NCI-H187 treated with DMSO at 0.1 percent for 48 hours (cell line): ENCODE results near the gene LHFPL4.
"Not testable (repeated sequence)": the region's sequence is repeated elsewhere in the genome, so short reads cannot be mapped to it uniquely, and the experiment has no call there.

Source experiments
- DNase-seq: peaks from one replicate; lab custom pipeline; 2025; lab: John Stamatoyannopoulos, UW

LHFPL4 gene

GRCh38 chr3:9536212-9536611, 17.4 kb downstream of the LHFPL4 start:
- DNase-seq: no peak

DNA sequence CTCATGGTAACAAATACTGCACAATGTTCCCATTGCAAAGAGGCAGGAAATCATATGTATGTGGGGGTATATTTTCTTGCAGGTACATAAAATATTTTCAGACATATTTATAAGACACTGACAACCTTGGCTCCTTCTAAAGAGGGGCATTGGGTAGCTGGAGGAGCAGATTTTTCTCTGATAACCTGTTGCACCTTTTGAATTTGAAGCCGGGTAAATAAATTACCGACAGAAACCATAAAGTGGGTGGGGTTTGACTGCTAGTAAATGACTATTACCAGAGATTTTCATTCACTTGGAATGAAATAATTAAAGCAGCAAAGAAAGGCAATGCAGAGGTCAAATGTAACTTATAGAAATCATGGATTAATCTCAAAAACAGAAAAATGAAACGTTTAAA, 19.2 kb downstream of the LHFPL4 start:
- DNase-seq: no peak

- DNase-seq: no peak
Measured at GRCh38 chr3:9525078-9525477, 28.5 kb downstream of the LHFPL4 start.

GRCh38 chr3:9514956-9515355, 38.7 kb downstream of the LHFPL4 start:
- no peak for DNase-seq

DNA sequence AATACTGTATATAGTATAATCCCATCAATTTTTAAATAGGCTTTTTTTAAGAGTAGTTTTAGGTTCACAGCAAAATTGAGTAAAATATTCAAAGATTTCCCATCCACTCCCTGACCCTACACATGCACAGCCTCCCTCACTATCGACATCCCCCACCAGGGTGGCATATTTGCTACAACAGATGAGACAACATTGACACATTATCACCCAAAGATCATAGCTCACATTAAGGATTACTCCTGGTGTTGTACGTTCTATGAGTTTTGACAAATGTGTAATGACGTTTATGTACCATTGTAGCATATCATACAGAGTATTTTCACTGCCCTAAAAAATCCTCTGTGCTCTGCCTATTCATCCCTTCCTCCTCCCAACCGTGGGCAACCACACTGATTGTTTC, 39.3 kb downstream of the LHFPL4 start:
- no peak for DNase-seq

DNA sequence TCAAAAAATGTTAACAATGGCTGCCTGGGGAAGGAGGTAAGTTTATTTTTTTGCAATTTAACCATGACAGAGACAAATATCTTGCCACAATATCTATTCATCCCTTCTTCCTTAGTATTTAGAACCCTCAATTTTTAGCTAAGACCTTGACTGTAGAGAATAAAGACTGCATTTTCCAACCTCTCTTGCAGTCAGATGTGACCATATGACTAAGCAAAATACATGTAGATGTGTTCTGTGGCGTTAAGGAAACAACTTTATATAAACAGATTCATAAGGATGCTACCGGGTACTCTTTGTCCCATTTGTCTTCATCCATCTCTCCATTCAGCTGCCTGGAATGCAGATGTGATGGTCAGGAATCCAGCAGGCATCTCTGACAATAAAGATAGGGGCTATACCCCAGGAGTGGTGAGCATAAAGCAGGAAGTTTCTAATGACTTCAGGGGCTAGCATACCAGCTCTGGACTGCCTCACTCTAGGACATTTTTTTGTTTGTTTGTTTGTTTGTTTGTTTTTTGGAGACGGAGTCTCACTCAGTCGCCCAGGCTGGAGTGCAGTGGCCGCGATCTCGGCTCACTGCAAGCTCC, 41.1 kb downstream of the LHFPL4 start:
- DNase-seq: no peak

DNA sequence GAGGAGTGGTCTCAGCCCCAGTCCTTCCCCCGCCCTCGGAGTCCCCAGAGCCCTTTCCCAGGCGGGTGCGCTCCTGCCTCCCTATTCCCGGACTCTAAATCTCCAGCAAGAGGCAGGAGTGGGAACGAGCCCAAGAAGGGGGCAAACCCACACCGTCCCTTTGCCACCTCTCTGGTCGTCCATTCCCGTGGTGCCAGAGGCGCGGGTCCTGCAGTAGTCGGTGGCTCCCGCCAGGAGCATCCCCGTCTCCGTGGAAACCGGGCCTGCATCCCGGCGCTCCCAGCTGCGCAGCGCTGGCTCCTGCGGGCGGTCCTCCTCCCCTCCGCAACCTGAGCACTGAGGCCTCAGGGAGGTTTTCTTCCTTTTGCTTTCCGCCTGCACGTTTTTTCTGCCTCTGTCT, 44.8 kb downstream of the LHFPL4 start:
- no peak for DNase-seq

DNA sequence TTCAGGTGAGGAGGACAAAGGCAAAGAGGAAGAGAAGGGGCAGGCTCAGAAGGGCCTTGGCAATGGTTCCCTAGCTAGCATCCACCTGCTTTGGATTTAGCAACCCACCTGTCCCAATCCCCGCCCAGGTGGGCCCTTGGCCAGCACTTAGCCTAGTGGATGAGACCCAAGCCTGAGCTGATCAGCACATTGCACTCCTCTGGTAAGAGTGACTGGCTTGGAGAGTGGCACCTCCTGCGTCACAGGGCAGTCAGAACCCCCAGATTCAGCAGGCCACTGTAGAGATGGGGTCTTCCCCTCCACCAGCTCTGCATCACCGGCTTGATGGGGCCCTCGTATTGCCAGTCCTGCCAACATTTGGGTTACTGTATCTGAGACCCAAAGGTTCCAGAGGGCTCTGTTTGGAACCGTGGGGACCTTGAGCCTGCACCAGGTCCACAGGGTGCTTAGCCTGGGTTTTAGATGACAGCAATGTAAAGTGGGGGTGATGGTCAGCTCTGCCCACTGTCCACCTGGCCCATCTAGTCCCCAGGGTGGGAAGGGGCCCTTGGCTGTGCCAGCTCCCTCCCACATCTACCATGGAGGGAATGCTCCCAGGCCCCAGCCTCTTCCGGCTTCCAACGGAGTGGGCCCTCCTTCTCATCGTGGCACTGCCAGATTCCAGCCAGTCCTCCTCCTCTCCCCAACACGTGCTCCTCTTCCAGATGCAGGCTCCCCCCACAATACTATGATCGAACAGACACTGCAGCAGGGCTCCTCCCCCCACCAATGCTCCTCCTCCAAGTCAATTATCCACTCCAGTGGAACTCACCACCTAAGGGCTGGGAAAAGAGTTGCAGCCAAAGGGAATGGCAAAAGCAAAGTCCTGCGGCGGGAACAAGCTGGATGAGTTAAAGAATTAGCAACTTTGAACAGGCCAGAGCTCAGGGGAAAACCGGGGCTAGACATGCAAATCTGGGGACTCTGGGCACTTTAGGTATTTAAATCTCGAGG, 45.7 kb downstream of the LHFPL4 start:
- DNase-seq: no peak

DNA sequence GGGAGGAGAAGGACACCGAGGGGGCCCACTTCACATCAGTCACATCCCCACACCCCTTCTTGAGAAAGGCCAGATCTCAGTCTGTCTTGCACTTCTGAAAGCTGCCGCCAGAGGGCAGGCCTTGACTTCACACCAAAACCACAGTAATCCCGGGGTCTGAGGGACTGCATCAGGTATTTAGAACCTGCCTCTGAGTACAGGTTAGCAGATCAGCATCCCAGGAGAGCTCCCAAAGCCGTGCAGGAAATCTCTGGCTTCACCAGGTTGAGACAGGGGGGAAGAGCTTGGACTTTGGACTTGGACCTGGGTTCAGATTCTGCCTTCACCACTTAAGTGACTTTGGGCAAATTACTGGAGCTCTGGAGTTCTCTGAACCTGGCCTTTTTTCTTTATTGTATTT, 50.3 kb downstream of the LHFPL4 start:
- DNase-seq: no peak

DNA sequence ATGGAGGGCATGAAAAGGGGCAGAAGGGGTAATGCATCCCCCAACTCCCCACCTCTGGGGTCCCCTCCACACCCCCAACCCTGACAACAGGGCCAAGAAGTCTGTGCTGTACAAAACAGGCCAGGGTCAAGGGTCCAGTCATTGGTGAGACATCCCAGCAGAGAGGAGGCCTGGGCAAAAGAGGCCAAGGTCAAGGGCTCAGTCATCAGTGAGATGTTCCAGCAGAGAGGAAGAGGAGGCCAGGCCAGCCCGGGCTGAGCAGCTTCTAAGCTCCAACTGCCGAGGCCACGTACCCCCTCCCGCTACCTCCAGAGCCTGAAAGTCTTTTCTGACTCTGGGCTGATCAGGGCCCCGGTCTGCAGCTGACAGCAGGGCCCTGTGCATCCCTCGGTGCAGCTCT, 52.4 kb downstream of the LHFPL4 start:
- DNase-seq: no peak

DNA sequence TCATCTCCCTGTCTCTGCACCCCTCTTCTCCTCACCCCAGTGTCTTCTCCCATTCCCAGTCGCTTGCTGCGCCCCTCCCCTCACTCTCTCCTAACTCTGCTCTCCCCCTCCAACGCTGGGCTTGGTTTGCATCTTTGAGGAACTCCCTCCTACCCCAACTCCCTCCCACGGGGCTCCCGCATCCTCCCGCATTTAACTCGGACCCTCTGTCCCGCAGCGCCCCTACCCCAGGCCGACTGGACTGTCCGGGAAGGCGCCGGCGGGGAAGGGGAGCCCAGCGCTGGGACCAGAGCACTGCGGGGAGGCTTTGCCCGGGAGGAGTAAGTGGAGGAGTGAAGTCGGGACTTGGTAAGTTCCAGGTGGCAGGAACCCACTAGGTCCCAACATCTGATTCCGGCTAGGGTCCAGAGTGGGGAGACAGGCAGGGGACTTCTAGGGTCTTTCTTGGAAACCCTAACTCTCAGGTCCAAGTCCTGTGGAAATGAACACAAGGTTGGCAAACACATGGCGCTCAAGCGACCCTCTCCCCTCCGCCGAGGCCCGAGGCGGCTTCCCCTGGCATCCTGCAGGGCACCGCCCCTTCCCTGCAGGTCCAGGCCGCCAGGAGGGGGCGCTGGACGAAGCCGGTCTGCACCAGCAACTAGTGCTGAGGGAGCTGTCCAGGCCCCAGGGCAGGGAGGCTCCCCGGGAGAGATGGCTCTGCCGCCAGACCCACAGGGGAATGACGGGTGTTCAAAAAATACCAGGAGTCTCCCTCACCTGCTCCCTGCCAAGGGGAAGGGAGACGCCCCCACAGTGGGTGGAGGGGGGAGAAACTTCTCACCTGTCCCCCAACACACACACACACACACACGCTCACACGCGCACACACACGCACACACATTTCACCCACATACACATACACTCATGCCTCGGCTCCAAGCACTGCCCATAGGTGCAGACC, 53.2 kb downstream of the LHFPL4 start:
- DNase-seq: no peak

GRCh38 chr3:9499455-9500107, 54.0 kb downstream of the LHFPL4 start:
- no peak for DNase-seq

GRCh38 chr3:9498781-9499180, 54.8 kb downstream of the LHFPL4 start:
- DNase-seq: no peak

- DNase-seq: no peak
Measured at GRCh38 chr3:9497821-9498565, 55.6 kb downstream of the LHFPL4 start.

GRCh38 chr3:9496893-9497292, 56.7 kb downstream of the LHFPL4 start:
- DNase-seq: no peak

DNA sequence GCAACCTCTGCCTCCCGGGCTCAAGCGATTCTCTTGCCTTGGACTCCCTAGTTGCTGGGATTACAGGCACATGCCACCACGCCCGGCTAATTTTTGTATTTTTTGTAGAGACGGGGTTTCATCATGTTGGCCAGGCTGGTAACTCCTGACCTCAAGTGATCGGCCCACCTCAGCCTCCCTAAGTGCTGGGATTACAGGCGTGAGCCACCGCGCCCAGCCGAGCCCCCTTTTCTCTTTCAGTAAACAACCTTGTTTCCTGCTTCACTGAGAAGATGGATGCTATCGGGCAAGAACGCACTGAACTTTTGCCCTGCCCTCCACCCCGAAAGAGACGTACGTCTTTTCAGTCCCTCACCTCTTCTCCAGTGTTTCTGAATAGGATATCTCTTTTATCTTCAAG, 59.6 kb downstream of the LHFPL4 start:
- not testable (repeated sequence) for DNase-seq

GRCh38 chr3:9491506-9491905, 62.1 kb downstream of the LHFPL4 start:
- DNase-seq: no peak

DNA sequence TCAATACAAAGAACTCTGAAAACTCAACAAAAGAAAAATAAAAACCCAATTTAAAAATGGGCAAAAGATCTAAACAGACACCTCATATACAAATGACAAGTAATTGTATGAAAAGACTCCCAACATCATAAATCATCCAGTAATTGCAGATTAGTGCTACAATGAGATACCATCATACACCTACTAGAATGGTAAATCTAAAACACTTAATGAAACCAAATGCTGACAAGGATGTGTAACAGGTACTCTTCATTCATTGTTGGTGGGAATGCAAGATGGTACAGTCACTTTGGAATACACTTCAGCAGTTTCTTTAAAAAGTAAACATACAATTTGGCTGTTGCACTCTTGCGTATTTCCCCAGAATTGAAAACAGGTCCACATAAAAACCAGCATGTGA, 68.4 kb downstream of the LHFPL4 start:
- no peak for DNase-seq

DNA sequence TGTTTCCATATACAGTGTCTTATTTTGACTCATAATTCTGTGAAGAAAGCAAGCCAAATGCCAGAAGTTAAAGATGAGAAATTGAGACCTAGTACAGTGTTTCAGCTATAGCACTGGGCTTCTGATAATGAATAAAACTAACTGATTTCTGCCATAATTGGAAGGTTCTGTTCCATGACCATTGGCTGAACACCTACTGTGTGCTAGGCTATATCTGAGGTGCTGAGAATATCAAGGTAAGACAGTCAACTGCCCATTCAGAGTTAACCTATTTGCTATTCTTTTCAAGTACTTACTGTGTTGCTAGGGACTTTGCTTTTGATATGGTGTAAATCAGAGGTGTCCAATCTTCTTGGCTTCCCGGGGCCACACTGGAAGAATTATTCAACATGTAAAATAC, 73.4 kb downstream of the LHFPL4 start:
- DNase-seq: no peak

DNA sequence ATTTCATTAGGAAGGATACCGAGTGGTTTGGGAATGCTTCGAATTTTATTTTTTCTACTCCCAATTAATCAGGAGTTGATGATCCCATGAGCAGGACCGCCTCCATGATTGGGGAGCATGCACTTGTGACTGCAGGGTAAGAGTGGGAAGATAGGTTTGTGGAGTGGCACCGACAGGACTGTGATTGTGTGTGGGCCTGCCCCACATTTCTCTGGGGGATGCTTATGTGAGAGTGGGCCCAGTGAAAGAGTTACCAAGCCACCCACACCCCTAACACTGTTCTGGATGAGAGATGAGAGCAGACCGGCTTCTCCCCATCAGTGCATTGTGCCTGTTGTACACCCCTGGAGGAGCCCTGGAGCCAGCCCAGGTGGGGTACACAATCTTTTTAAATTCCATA, 76.7 kb downstream of the LHFPL4 start:
- DNase-seq: no peak

GRCh38 chr3:9474482-9474881, 79.1 kb downstream of the LHFPL4 start:
- no peak for DNase-seq
